Muscle layer of colon (tissue), 2 donors: ENCODE measurements around the gene MEX3D.
A peak's percentile ranks its signal among the peaks of the same experiment; 100 is the strongest.

Experiments used
- H3K27ac ChIP-seq: one replicate; pipeline ENCODE4 v1.7.0; 2013; ENCODE audit warnings: low read depth, mild to moderate bottlenecking, low read length, moderate library complexity
- H3K27me3 ChIP-seq, 2 donors: one replicate each; pipeline ENCODE4 v1.7.0; 2013; ENCODE audit warnings: low read length in 2 of 2, mild to moderate bottlenecking in 2 of 2; ENCODE audit not compliant: insufficient read depth in 2 of 2, control insufficient read depth in 1 of 2
- H3K36me3 ChIP-seq: one replicate; pipeline ENCODE4 v1.7.0; 2013; ENCODE audit warnings: mild to moderate bottlenecking, low read length; ENCODE audit not compliant: insufficient read depth
- H3K4me1 ChIP-seq: one replicate; pipeline ENCODE4 v1.7.0; 2013; ENCODE audit warnings: mild to moderate bottlenecking, low read length; ENCODE audit not compliant: insufficient read depth
- H3K4me3 ChIP-seq, 2 donors: one replicate each; pipeline ENCODE4 v1.7.0; 2013; ENCODE audit warnings: low read length in 2 of 2, low read depth in 1 of 2, mild to moderate bottlenecking in 1 of 2, moderate library complexity in 1 of 2
- H3K9ac ChIP-seq: one replicate; pipeline ENCODE4 v1.7.0; 2013; ENCODE audit warnings: low read length
- H3K9me3 ChIP-seq: one replicate; pipeline ENCODE4 v1.7.0; 2013; ENCODE audit warnings: mild to moderate bottlenecking, low read length
- donor health status: abdominal sarcoma.
- donor health status: Adenocarcinoma of cecum.

MEX3D gene

GRCh38 chr19:1566392-1567115, 1.6 kb downstream of the MEX3D start:
- Histone ChIP-seq H3K9me3 (no peaks in the 10 kb centered on the region), H3K36me3 (no peaks in the 10 kb centered on the region), H3K9ac (peak overlapping the region; percentile 27), H3K4me3 (peak overlapping the region; percentile 50 to 86), H3K27me3 (no peaks in the 10 kb centered on the region), H3K4me1 (peaks cover 3% of the 10 kb centered on the region), H3K27ac (peak overlapping the region; percentile 79)

GRCh38 chr19:1563251-1563650, 4.9 kb downstream of the MEX3D start:
- Histone ChIP-seq H3K27ac (no peak overlapping the region), H3K36me3 (no peaks in the 10 kb centered on the region), H3K4me1 (no peaks in the 10 kb centered on the region), H3K4me3 (no peak overlapping the region), H3K27me3 (no peaks in the 10 kb centered on the region), H3K9me3 (no peaks in the 10 kb centered on the region), H3K9ac (no peak overlapping the region)

- Histone ChIP-seq H3K27me3 (no peaks in the 10 kb centered on the region), H3K9ac (no peak overlapping the region), H3K4me1 (no peaks in the 10 kb centered on the region), H3K9me3 (no peaks in the 10 kb centered on the region), H3K4me3 (no peak overlapping the region), H3K36me3 (no peaks in the 10 kb centered on the region), H3K27ac (no peak overlapping the region)
Observed at GRCh38 chr19:1561236-1561842, 6.8 kb downstream of the MEX3D start.

- Histone ChIP-seq H3K27me3 (no peaks in the 10 kb centered on the region), H3K36me3 (no peaks in the 10 kb centered on the region), H3K4me1 (no peaks in the 10 kb centered on the region), H3K27ac (no peak overlapping the region), H3K4me3 (no peak overlapping the region), H3K9me3 (no peaks in the 10 kb centered on the region), H3K9ac (no peak overlapping the region)
Observed at GRCh38 chr19:1560286-1560882, 7.7 kb downstream of the MEX3D start.

GRCh38 chr19:1558552-1558951, 9.6 kb downstream of the MEX3D start:
- no peaks in the 10 kb centered on the region for H3K4me1 ChIP-seq
- H3K27ac ChIP-seq, result no peak overlapping the region
- H3K36me3 ChIP-seq, result no peaks in the 10 kb centered on the region
- no peaks in the 10 kb centered on the region for H3K27me3 ChIP-seq
- H3K9me3 ChIP-seq, result no peaks in the 10 kb centered on the region
- no peak overlapping the region for H3K9ac ChIP-seq
- H3K4me3 ChIP-seq, result no peak overlapping the region

- Histone ChIP-seq H3K27me3 (no peaks in the 10 kb centered on the region), H3K36me3 (no peaks in the 10 kb centered on the region), H3K27ac (no peak overlapping the region), H3K4me1 (no peaks in the 10 kb centered on the region), H3K9me3 (no peaks in the 10 kb centered on the region), H3K4me3 (no peak overlapping the region), H3K9ac (no peak overlapping the region)
Observed at GRCh38 chr19:1556390-1557070, 11.6 kb downstream of the MEX3D start.

- no peaks in the 10 kb centered on the region for H3K27me3 ChIP-seq
- no peaks in the 10 kb centered on the region for H3K9me3 ChIP-seq
- no peak overlapping the region for H3K27ac ChIP-seq
- no peaks in the 10 kb centered on the region for H3K4me1 ChIP-seq
- no peak overlapping the region for H3K9ac ChIP-seq
- H3K36me3 ChIP-seq, result no peaks in the 10 kb centered on the region
- H3K4me3 ChIP-seq, result no peak overlapping the region
Observed at GRCh38 chr19:1555487-1556389, 12.4 kb downstream of the MEX3D start.

- Histone ChIP-seq H3K4me1 (no peaks in the 10 kb centered on the region), H3K36me3 (no peaks in the 10 kb centered on the region), H3K4me3 (no peak overlapping the region), H3K27me3 (no peaks in the 10 kb centered on the region), H3K9ac (no peak overlapping the region), H3K9me3 (no peaks in the 10 kb centered on the region), H3K27ac (no peak overlapping the region)
Observed at GRCh38 chr19:1554968-1555367, 13.2 kb downstream of the MEX3D start.

- Histone ChIP-seq H3K27me3 (no peaks in the 10 kb centered on the region), H3K9ac (no peak overlapping the region), H3K4me1 (no peaks in the 10 kb centered on the region), H3K9me3 (no peaks in the 10 kb centered on the region), H3K27ac (no peak overlapping the region), H3K36me3 (no peaks in the 10 kb centered on the region), H3K4me3 (no peak overlapping the region)
Observed at GRCh38 chr19:1553415-1553814, 14.7 kb downstream of the MEX3D start.

- H3K27ac ChIP-seq, result no peak overlapping the region
- peaks cover 0 to 2% of the 10 kb centered on the region in 2 donors for H3K27me3 ChIP-seq
- H3K36me3 ChIP-seq, result no peaks in the 10 kb centered on the region
- no peak overlapping the region for H3K4me3 ChIP-seq
- no peaks in the 10 kb centered on the region for H3K4me1 ChIP-seq
- H3K9me3 ChIP-seq, result no peaks in the 10 kb centered on the region
- no peak overlapping the region for H3K9ac ChIP-seq
Observed at GRCh38 chr19:1551068-1552040, 16.8 kb downstream of the MEX3D start.
